Stimulated activated memory B cell treated with anti-CD40 and anti-IgM and Interleukin-4, amounts not matched to agents 10 μg/mL and 1 μg/mL and 100 μg/mL, for 72 hours (primary cell): ENCODE results near the gene GZF1.

ENCODE experiments used
- ATAC-seq: fragments of 150-1000 bp; cut with Tn5 transposase; 2 replicates; pipeline ENCODE4 v1.10.0; 2021
- H3K27ac Mint-ChIP-seq: one replicate; pipeline ENCODE4 v1.8.0; 2022; ENCODE audit warnings: mild to moderate bottlenecking, mixed read lengths
- H3K27me3 Mint-ChIP-seq: one replicate; pipeline ENCODE4 v1.8.0; 2022; ENCODE audit warnings: mixed read lengths
- H3K36me3 Mint-ChIP-seq: one replicate; pipeline ENCODE4 v1.8.0; 2022; ENCODE audit warnings: mixed read lengths
- H3K4me1 Mint-ChIP-seq: one replicate; pipeline ENCODE4 v1.8.0; 2022; ENCODE audit warnings: mixed read lengths
- H3K4me3 Mint-ChIP-seq: one replicate; pipeline ENCODE4 v1.8.0; 2022; ENCODE audit warnings: mild to moderate bottlenecking, moderate library complexity, mixed read lengths
- H3K9me3 Mint-ChIP-seq: one replicate; pipeline ENCODE4 v1.8.0; 2022; ENCODE audit warnings: mixed read lengths

GZF1 gene

GRCh38 chr20:23361476-23362391 lies at the start of gene GZF1:
Gene GZF1, plus strand, starts transcription at chr20:23362182. Its CDS starts 2,202 bp downstream, at chr20:23364384.
- H3K4me3 Mint-ChIP-seq: peak within 1 kb of the TSS; percentile 97
- H3K27ac Mint-ChIP-seq: peak within 1 kb of the TSS; percentile 95
- no peaks in the 10 kb centered on the region for H3K27me3 Mint-ChIP-seq
- peaks cover 61% of the 10 kb centered on the region for H3K4me1 Mint-ChIP-seq
- ATAC-seq: peak; percentile 93
- peaks cover 17% of the 10 kb centered on the region for H3K36me3 Mint-ChIP-seq
- H3K9me3 Mint-ChIP-seq: no peaks in the 10 kb centered on the region

- no peak overlapping the region for H3K27ac Mint-ChIP-seq
- no peak overlapping the region for H3K4me3 Mint-ChIP-seq
- peaks cover 4% of the 10 kb centered on the region for H3K36me3 Mint-ChIP-seq
- no peaks in the 10 kb centered on the region for H3K4me1 Mint-ChIP-seq
- H3K9me3 Mint-ChIP-seq: peaks cover 3% of the 10 kb centered on the region
- ATAC-seq: no peak
- peaks cover 8% of the 10 kb centered on the region for H3K27me3 Mint-ChIP-seq
Observed at GRCh38 chr20:23313271-23313670, 48.7 kb upstream of the GZF1 start.

DNA sequence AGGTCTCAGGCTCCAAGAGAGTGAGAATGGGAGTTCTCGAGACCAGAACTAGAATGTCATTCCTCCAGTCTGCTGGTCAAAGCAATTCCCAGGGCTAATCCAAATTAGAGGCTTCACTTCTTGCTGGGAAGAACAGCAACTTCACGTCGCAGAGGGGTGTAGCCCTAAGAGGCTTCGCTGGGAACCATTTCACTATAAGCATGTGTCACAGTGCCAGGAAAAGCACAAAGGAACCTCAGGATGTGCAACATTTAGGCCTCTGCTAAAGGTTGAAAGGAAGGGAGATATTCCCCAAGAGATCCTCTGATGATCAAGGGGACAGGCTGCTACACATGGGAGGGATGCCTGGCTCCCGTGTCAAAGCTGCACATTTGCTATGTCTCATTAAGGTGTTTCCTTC lies 47.3 kb upstream of the GZF1 start:
- no peaks in the 10 kb centered on the region for H3K4me1 Mint-ChIP-seq
- peaks cover 8% of the 10 kb centered on the region for H3K27me3 Mint-ChIP-seq
- H3K36me3 Mint-ChIP-seq: no peaks in the 10 kb centered on the region
- no peak for ATAC-seq
- H3K4me3 Mint-ChIP-seq: no peak overlapping the region
- H3K9me3 Mint-ChIP-seq: no peaks in the 10 kb centered on the region
- no peak overlapping the region for H3K27ac Mint-ChIP-seq

GRCh38 chr20:23315099-23315498 lies 46.9 kb upstream of the GZF1 start:
- no peaks in the 10 kb centered on the region for H3K9me3 Mint-ChIP-seq
- H3K27me3 Mint-ChIP-seq: peaks cover 8% of the 10 kb centered on the region
- H3K27ac Mint-ChIP-seq: no peak overlapping the region
- H3K4me3 Mint-ChIP-seq: no peak overlapping the region
- H3K4me1 Mint-ChIP-seq: no peaks in the 10 kb centered on the region
- no peak for ATAC-seq
- no peaks in the 10 kb centered on the region for H3K36me3 Mint-ChIP-seq

DNA sequence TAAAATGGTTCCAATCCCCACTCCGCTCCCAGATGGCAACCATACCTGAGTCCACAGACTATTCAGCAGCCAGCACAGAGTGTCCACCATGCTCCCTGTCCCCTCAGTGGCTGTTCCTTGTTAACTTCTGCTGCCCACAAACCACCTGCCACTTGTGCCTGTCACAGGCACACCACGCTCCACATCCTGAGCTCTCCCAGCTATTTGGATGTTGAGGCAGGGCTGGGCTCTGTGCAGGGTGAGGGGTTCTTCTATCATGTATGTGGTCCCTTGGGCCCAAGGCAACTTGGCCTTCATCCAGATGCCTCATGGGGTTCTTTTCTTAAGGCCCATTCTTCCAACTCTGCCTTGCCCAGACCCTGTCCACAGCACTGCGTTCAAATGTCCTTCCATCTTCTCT lies 45.4 kb upstream of the GZF1 start:
- Mint-ChIP-seq H3K4me3 (no peak overlapping the region), H3K27me3 (peaks cover 2% of the 10 kb centered on the region), H3K27ac (no peak overlapping the region), H3K9me3 (no peaks in the 10 kb centered on the region), H3K36me3 (peaks cover 9% of the 10 kb centered on the region), H3K4me1 (no peaks in the 10 kb centered on the region)
- no peak for ATAC-seq

GRCh38 chr20:23317081-23317480 lies 44.9 kb upstream of the GZF1 start:
- no peak for ATAC-seq
- no peaks in the 10 kb centered on the region for H3K27me3 Mint-ChIP-seq
- H3K9me3 Mint-ChIP-seq: no peaks in the 10 kb centered on the region
- no peak overlapping the region for H3K4me3 Mint-ChIP-seq
- H3K4me1 Mint-ChIP-seq: no peaks in the 10 kb centered on the region
- no peak overlapping the region for H3K27ac Mint-ChIP-seq
- H3K36me3 Mint-ChIP-seq: peaks cover 9% of the 10 kb centered on the region

DNA sequence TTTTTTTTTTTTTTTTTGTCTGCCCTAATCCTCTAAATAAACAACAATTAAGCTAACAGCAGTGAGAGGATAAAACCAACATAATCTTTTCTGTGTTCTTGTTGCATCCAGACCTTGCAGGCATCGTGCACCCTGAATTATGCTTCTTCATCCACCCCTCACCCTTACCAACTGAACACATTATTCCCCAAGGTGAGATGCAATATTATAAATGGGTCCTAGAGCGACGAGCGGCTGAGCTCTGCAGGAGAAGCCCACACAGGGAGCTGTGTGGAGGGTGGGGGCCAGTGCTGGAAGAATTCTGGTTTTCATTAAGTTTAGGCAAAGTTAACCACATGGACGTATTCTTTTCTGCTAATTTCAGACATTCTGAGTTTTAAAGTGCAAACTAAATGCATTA lies 43.6 kb upstream of the GZF1 start:
- ATAC-seq: no peak
- H3K9me3 Mint-ChIP-seq: no peaks in the 10 kb centered on the region
- no peaks in the 10 kb centered on the region for H3K4me1 Mint-ChIP-seq
- no peak overlapping the region for H3K4me3 Mint-ChIP-seq
- peaks cover 9% of the 10 kb centered on the region for H3K36me3 Mint-ChIP-seq
- no peak overlapping the region for H3K27ac Mint-ChIP-seq
- H3K27me3 Mint-ChIP-seq: no peaks in the 10 kb centered on the region

- Mint-ChIP-seq H3K27me3 (no peaks in the 10 kb centered on the region), H3K27ac (no peak overlapping the region), H3K36me3 (peaks cover 9% of the 10 kb centered on the region), H3K4me3 (no peak overlapping the region), H3K9me3 (no peaks in the 10 kb centered on the region), H3K4me1 (no peaks in the 10 kb centered on the region)
- no peak for ATAC-seq
Observed at GRCh38 chr20:23320317-23320716, 41.7 kb upstream of the GZF1 start.

DNA sequence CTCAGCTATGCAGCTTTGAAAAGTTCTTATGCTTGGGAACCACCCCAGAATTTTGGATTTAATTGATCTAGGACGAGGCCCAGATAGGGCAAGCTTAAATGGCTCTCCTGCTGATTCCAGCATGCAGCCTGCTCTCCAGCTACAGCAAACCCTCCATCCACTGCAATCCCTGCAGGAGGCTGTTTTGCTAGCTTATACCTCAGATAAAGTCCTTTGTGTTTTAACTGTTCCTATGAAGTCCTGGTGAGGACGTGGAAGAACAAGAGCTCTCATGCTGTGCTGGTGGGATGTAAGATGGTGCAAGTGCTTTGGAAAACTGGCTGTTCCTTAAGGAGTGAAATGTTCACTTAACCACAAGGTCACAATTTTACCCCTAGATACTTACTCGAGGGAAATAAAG lies 36.9 kb upstream of the GZF1 start:
- H3K27ac Mint-ChIP-seq: no peak overlapping the region

GRCh38 chr20:23326774-23327173 lies 35.2 kb upstream of the GZF1 start:
- ATAC-seq: no peak
- H3K27ac Mint-ChIP-seq: no peak overlapping the region
- H3K4me1 Mint-ChIP-seq: peaks cover 8% of the 10 kb centered on the region
- H3K4me3 Mint-ChIP-seq: no peak overlapping the region
- no peaks in the 10 kb centered on the region for H3K27me3 Mint-ChIP-seq
- peaks cover 8% of the 10 kb centered on the region for H3K36me3 Mint-ChIP-seq
- H3K9me3 Mint-ChIP-seq: no peaks in the 10 kb centered on the region

More for the DNA sequence above, 36.9 kb upstream of the GZF1 start:
- ATAC-seq: no peak
- Mint-ChIP-seq H3K36me3 (peaks cover 14% of the 10 kb centered on the region), H3K4me1 (no peaks in the 10 kb centered on the region), H3K4me3 (no peak overlapping the region), H3K27me3 (no peaks in the 10 kb centered on the region), H3K9me3 (no peaks in the 10 kb centered on the region)

DNA sequence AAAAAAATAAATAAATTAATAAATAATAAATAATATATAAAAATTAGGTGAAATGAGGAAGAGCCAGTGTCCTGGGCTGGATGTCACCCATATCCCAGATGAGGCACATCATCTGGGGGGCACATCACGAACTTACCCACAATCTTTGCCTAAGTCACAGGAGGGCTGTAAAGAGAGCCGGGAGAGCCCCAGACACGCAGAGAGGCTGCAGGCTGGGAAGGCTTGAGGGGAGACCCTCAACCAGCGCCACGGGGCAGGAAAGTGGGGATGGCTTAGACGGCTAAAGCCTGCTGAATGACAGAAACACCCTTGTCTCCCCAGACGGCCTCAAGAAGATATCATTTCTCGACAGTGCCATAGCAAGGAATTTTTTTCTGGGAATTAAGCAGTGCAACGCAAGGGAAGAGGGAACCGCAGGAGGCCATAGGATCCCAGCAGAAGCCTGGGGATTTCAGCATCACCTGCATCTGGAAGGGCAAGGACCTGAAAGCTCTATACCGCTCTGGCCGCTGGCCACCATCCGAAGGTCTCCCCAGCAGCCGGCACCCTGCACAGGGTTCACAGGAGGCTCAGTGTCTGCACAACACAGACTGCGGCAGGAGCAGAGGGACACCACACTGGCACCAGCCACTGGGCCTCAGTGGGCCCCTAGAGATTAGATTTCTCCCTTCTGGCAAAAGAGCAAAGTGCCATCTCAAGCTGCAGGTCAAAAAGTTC lies 34.2 kb upstream of the GZF1 start:
- H3K9me3 Mint-ChIP-seq: no peaks in the 10 kb centered on the region
- ATAC-seq: no peak
- peaks cover 17% of the 10 kb centered on the region for H3K4me1 Mint-ChIP-seq
- no peak overlapping the region for H3K4me3 Mint-ChIP-seq
- no peaks in the 10 kb centered on the region for H3K27me3 Mint-ChIP-seq
- H3K27ac Mint-ChIP-seq: no peak overlapping the region
- peaks cover 8% of the 10 kb centered on the region for H3K36me3 Mint-ChIP-seq

DNA sequence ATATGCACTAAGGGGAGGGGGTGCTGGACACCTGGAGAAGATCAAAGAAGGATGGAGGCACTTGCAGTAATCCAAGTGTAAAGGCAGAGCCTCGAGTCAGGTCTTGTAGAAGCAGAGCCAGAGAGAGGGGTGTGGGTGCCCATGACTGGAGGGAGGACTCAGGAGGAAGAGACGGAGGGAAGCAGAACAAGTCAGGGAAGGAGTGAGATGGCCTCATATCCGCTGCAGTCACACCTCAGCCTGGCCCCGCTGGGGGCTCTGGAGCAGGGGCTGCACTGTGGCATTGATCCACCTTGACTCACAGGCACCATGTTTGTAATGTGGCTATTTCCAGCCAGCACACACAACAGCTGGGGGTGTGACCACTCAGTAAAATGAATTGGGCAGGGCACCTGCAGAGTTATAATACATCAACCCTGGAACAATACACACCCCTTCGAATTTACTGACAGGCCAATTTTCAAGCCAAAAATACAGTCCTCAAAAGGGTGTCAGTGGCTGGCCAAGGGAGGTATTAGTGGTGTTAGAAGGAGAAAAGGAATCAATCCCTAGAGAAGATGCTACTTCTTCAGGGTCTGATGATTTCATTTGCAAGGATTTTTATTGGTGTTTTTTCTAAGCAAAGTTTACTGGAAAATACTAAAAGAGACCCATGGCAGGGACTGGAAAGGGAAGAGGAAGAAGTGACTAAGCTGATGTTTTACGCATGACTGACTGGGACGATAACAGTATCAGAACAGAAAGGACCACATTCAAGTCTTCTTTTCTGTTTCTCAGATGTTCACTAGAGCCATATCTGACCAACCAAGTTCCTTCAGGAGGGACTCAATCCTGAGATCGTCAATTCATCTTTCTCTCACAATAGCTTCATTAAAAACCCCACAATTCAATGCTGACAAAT lies 30.3 kb upstream of the GZF1 start:
- Mint-ChIP-seq H3K4me3 (no peak overlapping the region), H3K27me3 (no peaks in the 10 kb centered on the region), H3K9me3 (no peaks in the 10 kb centered on the region), H3K4me1 (peaks cover 31% of the 10 kb centered on the region), H3K27ac (peak overlapping the region; percentile 60), H3K36me3 (peaks cover 8% of the 10 kb centered on the region)
- no peak for ATAC-seq

DNA sequence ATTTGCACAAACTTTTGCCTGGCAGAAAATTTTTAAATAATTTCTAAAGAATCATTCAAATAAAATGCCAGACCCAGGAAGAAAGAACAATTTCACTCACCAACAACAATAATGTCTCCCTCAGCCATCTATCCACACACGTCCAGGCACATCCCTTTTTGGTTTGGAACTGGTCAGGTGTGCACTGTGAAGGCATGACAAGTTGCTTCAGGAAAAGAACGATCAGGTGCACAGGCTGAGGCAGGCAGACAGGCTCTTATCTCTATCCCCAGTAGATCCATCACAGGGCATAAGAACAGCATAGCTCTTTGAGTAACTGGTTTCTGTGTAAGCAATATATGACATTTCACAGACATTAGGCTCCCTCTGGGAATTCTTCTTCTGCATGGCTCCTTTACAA lies 29.5 kb upstream of the GZF1 start:
- no peak for ATAC-seq
- Mint-ChIP-seq H3K27ac (peak overlapping the region; percentile 60), H3K27me3 (no peaks in the 10 kb centered on the region), H3K9me3 (no peaks in the 10 kb centered on the region), H3K4me3 (no peak overlapping the region), H3K4me1 (peaks cover 31% of the 10 kb centered on the region), H3K36me3 (peaks cover 8% of the 10 kb centered on the region)

GRCh38 chr20:23334111-23334510 lies 27.9 kb upstream of the GZF1 start:
- no peak overlapping the region for H3K4me3 Mint-ChIP-seq
- peaks cover 31% of the 10 kb centered on the region for H3K4me1 Mint-ChIP-seq
- peaks cover 8% of the 10 kb centered on the region for H3K36me3 Mint-ChIP-seq
- no peaks in the 10 kb centered on the region for H3K27me3 Mint-ChIP-seq
- no peak for ATAC-seq
- H3K9me3 Mint-ChIP-seq: no peaks in the 10 kb centered on the region
- H3K27ac Mint-ChIP-seq: no peak overlapping the region

- no peak for ATAC-seq
- Mint-ChIP-seq H3K36me3 (no peaks in the 10 kb centered on the region), H3K4me3 (no peak overlapping the region), H3K4me1 (peaks cover 31% of the 10 kb centered on the region), H3K27ac (no peak overlapping the region), H3K9me3 (no peaks in the 10 kb centered on the region), H3K27me3 (no peaks in the 10 kb centered on the region)
Observed at GRCh38 chr20:23335521-23335920, 26.5 kb upstream of the GZF1 start.
